ENCODE results near the gene PRR33.

PRR33 gene

DNA sequence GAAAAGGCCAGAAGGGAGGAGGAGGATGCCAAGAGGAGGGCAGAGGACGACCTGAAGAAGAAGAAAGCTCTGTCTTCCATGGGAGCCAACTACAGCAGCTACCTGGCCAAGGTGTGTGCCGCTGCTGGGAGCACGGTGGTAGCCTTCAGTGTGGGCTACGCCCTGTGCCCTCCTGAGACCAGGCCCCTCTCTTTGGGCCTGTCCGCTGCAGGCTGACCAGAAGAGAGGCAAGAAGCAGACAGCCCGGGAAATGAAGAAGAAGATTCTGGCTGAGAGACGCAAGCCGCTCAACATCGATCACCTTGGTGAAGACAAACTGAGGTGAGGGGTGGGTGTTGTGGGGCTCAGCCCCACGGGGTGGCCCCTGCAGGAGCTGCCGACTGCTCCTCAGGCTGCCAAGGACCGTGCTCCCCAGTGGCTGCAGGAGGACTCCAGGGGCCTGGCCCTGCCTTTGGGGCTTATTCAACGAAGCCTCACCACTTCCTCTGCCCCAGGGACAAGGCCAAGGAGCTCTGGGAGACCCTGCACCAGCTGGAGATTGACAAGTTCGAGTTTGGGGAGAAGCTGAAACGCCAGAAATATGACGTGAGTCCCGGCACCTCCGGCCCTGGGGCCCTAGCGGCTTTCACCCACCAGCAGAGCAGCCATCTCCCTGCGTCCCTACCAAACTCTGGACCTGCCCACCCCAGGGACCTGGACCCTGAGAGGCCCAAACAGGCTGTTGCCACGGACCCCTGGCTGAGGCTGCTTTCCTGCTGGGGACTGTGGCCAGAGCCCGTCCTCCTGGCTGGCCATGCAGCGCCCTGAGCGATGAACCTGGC is 42.9 kb upstream of the PRR33 start:
- no peaks in the 10 kb centered on the region for H3K79me2 ChIP-seq (ENCODE audit: insufficient read depth, low read depth)
- H3K27ac ChIP-seq, result no peak overlapping the region
- H4K20me1 ChIP-seq (ENCODE audit: insufficient read depth), result no peaks in the 10 kb centered on the region
- no peaks in the 10 kb centered on the region for H3K4me1 ChIP-seq (ENCODE audit: low read depth, poor library complexity, severe bottlenecking)
- H3K27me3 ChIP-seq (ENCODE audit: insufficient read depth, low read depth), result peaks cover 86% of the 10 kb centered on the region
- TF ChIP-seq, protein P1, sequence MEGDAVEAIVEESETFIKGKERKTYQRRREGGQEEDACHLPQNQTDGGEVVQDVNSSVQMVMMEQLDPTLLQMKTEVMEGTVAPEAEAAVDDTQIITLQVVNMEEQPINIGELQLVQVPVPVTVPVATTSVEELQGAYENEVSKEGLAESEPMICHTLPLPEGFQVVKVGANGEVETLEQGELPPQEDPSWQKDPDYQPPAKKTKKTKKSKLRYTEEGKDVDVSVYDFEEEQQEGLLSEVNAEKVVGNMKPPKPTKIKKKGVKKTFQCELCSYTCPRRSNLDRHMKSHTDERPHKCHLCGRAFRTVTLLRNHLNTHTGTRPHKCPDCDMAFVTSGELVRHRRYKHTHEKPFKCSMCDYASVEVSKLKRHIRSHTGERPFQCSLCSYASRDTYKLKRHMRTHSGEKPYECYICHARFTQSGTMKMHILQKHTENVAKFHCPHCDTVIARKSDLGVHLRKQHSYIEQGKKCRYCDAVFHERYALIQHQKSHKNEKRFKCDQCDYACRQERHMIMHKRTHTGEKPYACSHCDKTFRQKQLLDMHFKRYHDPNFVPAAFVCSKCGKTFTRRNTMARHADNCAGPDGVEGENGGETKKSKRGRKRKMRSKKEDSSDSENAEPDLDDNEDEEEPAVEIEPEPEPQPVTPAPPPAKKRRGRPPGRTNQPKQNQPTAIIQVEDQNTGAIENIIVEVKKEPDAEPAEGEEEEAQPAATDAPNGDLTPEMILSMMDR (conservative IDR thresholded peaks at IDR 0.05; ENCODE audit: low read depth, low read length), result no peak
- no peaks in the 10 kb centered on the region for H3K36me3 ChIP-seq (ENCODE audit: insufficient read depth)
- H3K4me2 ChIP-seq, result no peak overlapping the region
- no peak overlapping the region for H3K9ac ChIP-seq
- H3K4me3 ChIP-seq (IDR thresholded peaks at IDR 0.05; ENCODE audit: insufficient read depth, low read depth, low read length), result no peak overlapping the region
- H2AFZ ChIP-seq (ENCODE audit: low read depth), result no peak overlapping the region

DNA sequence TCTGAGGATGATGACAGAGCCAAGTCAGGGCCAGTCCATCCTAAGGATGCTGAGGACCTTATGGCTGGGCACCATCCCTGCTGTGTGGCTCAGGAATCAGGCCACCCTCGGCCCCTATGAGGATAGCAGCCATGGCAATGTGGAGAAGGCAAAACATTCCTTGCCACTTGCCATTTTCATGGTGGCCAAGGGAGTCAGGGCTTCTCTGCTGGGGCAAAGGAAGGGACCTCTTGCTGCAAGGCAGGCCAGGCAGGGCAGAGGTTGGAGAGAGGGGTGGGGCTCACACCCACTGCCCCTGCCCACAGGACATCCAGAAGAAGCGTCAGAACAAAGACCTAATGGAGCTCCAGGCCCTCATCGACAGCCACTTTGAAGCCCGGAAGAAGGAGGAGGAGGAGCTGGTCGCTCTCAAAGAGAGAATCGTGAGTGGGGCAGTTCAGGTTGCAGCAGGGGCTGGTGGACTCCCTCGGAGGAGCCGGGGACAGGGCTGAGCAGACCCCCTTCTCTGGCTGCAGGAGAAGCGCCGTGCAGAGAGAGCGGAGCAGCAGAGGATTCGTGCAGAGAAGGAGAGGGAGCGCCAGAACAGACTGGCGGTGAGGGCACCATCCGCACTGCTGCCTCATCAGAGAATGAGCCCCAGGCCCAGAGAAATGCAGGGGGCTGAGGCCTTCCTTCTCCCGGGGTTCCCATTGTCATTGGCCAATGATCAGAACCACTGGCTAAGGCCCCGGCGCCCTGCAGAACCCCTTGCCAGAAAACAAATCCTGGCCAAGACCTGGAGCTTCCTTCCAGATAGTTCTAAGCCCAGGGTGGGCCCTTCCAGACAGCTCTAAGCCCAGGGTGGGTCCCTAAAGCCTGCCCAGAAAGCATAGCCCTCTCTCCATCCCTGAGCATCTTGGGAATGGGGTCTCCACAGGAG is 42.0 kb upstream of the PRR33 start:
- Histone ChIP-seq H3K4me1 (ENCODE audit: low read depth, poor library complexity, severe bottlenecking) (no peaks in the 10 kb centered on the region), H2AFZ (ENCODE audit: low read depth) (no peak overlapping the region), H3K79me2 (ENCODE audit: insufficient read depth, low read depth) (no peaks in the 10 kb centered on the region), H3K9ac (no peak overlapping the region), H3K4me2 (no peak overlapping the region), H3K36me3 (ENCODE audit: insufficient read depth) (no peaks in the 10 kb centered on the region), H3K4me3 (IDR thresholded peaks at IDR 0.05; ENCODE audit: insufficient read depth, low read depth, low read length) (no peak overlapping the region), H4K20me1 (ENCODE audit: insufficient read depth) (no peaks in the 10 kb centered on the region), H3K27me3 (ENCODE audit: insufficient read depth, low read depth) (peaks cover 89% of the 10 kb centered on the region), H3K27ac (no peak overlapping the region)
- TF ChIP-seq, protein P1 (conservative IDR thresholded peaks at IDR 0.05; ENCODE audit: low read depth, low read length), result no peak

DNA sequence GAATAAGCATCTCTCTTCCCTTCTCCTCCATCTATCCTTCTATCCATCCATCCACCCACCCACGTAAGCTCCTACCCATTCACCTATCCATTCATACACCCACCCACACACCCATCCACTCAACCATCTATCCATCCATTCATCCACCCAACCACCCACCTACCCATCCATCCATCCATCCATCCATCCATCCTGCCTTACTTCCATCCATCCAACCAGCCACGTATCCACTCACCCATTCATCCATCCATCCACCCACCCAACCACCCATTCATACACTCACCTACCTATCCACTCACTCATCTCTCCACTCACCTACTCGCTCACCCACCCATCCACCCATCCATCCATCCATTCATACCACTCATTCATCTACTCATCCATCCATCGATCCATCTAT is 41.0 kb upstream of the PRR33 start:
- H3K36me3 ChIP-seq (ENCODE audit: insufficient read depth), result no peaks in the 10 kb centered on the region
- peaks cover 90% of the 10 kb centered on the region for H3K27me3 ChIP-seq (ENCODE audit: insufficient read depth, low read depth)
- no peak overlapping the region for H3K4me2 ChIP-seq
- H3K4me3 ChIP-seq (IDR thresholded peaks at IDR 0.05; ENCODE audit: insufficient read depth, low read depth, low read length), result no peak overlapping the region
- no peaks in the 10 kb centered on the region for H4K20me1 ChIP-seq (ENCODE audit: insufficient read depth)
- H3K79me2 ChIP-seq (ENCODE audit: insufficient read depth, low read depth), result no peaks in the 10 kb centered on the region
- TF ChIP-seq, protein P1 (conservative IDR thresholded peaks at IDR 0.05; ENCODE audit: low read depth, low read length), result no peak
- no peak overlapping the region for H3K27ac ChIP-seq
- H3K9ac ChIP-seq, result no peak overlapping the region
- H3K4me1 ChIP-seq (ENCODE audit: low read depth, poor library complexity, severe bottlenecking), result no peaks in the 10 kb centered on the region
- H2AFZ ChIP-seq (ENCODE audit: low read depth), result no peak overlapping the region

- Histone ChIP-seq H3K27me3 (ENCODE audit: insufficient read depth, low read depth) (peaks cover 90% of the 10 kb centered on the region), H4K20me1 (ENCODE audit: insufficient read depth) (no peaks in the 10 kb centered on the region), H3K4me3 (IDR thresholded peaks at IDR 0.05; ENCODE audit: insufficient read depth, low read depth, low read length) (no peak overlapping the region), H3K36me3 (ENCODE audit: insufficient read depth) (no peaks in the 10 kb centered on the region), H3K9ac (no peak overlapping the region), H3K4me1 (ENCODE audit: low read depth, poor library complexity, severe bottlenecking) (no peaks in the 10 kb centered on the region), H2AFZ (ENCODE audit: low read depth) (no peak overlapping the region), H3K27ac (no peak overlapping the region), H3K4me2 (no peak overlapping the region), H3K79me2 (ENCODE audit: insufficient read depth, low read depth) (no peaks in the 10 kb centered on the region)
- TF ChIP-seq, protein P1 (conservative IDR thresholded peaks at IDR 0.05; ENCODE audit: low read depth, low read length), result no peak
Measured at GRCh38 chr11:1932105-1932480, 40.4 kb upstream of the PRR33 start.
